ENCODE data around the gene CDKN2B-AS1. TPM values are rescaled to one million over a fixed set of nuclear protein-coding genes. Genes with fewer than 3 reads are reported as not detected.

The CDKN2B-AS1 gene
- total and polyA plus RNA-seq, 10 donors = 0.90 to 6.6 (median 2.5) TPM

GRCh38 chr9:22065431-22066200, 71.0 kb downstream of the CDKN2B-AS1 start:
- TF ChIP-seq CTCF (IDR thresholded peaks at IDR 0.05 in 8 of 11, conservative IDR thresholded peaks at IDR 0.05 in 3 of 11) (no peak), POLR2AphosphoS5 (IDR thresholded peaks at IDR 0.05) (no peak), POLR2A (IDR thresholded peaks at IDR 0.05) (no peak)
- no peak overlapping the region for H3K27ac ChIP-seq
- no peak overlapping the region for H3K4me3 ChIP-seq
- H3K9me3 ChIP-seq = no peaks in the 10 kb centered on the region
- intact Hi-C loops (cut with DNase I; ENCODE audit: low total_unique reads) = no loop called here
- WGBS, 5 donors = 54 to 63% (median 57%) methylated on average over 4 of the region's 4 CpGs
- no peaks in the 10 kb centered on the region for H3K36me3 ChIP-seq
- no peak for DNase-seq
- no peaks in the 10 kb centered on the region for H3K27me3 ChIP-seq (replicated peaks in 1 of 7)
- no peaks in the 10 kb centered on the region for H3K4me1 ChIP-seq

- WGBS, 5 donors = 48 to 93% (median 70%) methylated on average over 4 of the region's 4 CpGs
- H3K27me3 ChIP-seq (replicated peaks in 1 of 7) = no peaks in the 10 kb centered on the region
- intact Hi-C loops (cut with DNase I; ENCODE audit: low total_unique reads) = no loop called here
- no peak overlapping the region for H3K27ac ChIP-seq
- no peaks in the 10 kb centered on the region for H3K4me1 ChIP-seq
- TF ChIP-seq POLR2AphosphoS5 (IDR thresholded peaks at IDR 0.05) = no peak
- no peak for TF ChIP-seq CTCF (IDR thresholded peaks at IDR 0.05 in 8 of 11, conservative IDR thresholded peaks at IDR 0.05 in 3 of 11)
- no peak for TF ChIP-seq POLR2A (IDR thresholded peaks at IDR 0.05)
- H3K4me3 ChIP-seq = no peak overlapping the region
- no peak for DNase-seq
- H3K9me3 ChIP-seq = no peaks in the 10 kb centered on the region
- H3K36me3 ChIP-seq = no peaks in the 10 kb centered on the region
Observed at GRCh38 chr9:22067196-22067595, 72.6 kb downstream of the CDKN2B-AS1 start.

GRCh38 chr9:22068369-22068768, 73.8 kb downstream of the CDKN2B-AS1 start:
- no peaks in the 10 kb centered on the region for H3K27me3 ChIP-seq (replicated peaks in 1 of 7)
- H3K4me1 ChIP-seq = no peaks in the 10 kb centered on the region
- TF ChIP-seq POLR2AphosphoS5 (IDR thresholded peaks at IDR 0.05) (no peak), POLR2A (IDR thresholded peaks at IDR 0.05) (no peak), CTCF (IDR thresholded peaks at IDR 0.05 in 8 of 11, conservative IDR thresholded peaks at IDR 0.05 in 3 of 11) (no peak)
- H3K36me3 ChIP-seq = no peaks in the 10 kb centered on the region
- DNase-seq = no peak
- intact Hi-C loops (cut with DNase I; ENCODE audit: low total_unique reads) = no loop called here
- no peaks in the 10 kb centered on the region for H3K9me3 ChIP-seq
- H3K4me3 ChIP-seq = no peak overlapping the region
- 78 to 83% (median 82%) methylated on average over 8 of the region's 8 CpGs for WGBS, 5 donors
- H3K27ac ChIP-seq = no peak overlapping the region

- no peaks in the 10 kb centered on the region for H3K9me3 ChIP-seq
- no peak for DNase-seq
- H3K27me3 ChIP-seq (replicated peaks in 1 of 7) = no peaks in the 10 kb centered on the region
- H3K4me1 ChIP-seq = no peaks in the 10 kb centered on the region
- H3K4me3 ChIP-seq = no peak overlapping the region
- TF ChIP-seq POLR2AphosphoS5 (IDR thresholded peaks at IDR 0.05) (no peak), POLR2A (IDR thresholded peaks at IDR 0.05) (no peak), CTCF (IDR thresholded peaks at IDR 0.05 in 8 of 11, conservative IDR thresholded peaks at IDR 0.05 in 3 of 11) (no peak)
- 60 to 89% (median 63%) methylated on average over 1 of the region's 1 CpG for WGBS, 5 donors
- no peak overlapping the region for H3K27ac ChIP-seq
- intact Hi-C loops (cut with DNase I; ENCODE audit: low total_unique reads) = no loop called here
- H3K36me3 ChIP-seq = no peaks in the 10 kb centered on the region
Observed at GRCh38 chr9:22073349-22073748, 78.8 kb downstream of the CDKN2B-AS1 start.
